Raji (cell line): ENCODE data around the gene CCDC92B.

ENCODE experiments used
- POLR2A ChIP-seq: IDR thresholded peaks from 2 replicates; pipeline ENCODE4 v1.6.1; 2011; ENCODE audit warnings: low read depth, low read length, control low read depth; ENCODE audit not compliant: insufficient read depth

Gene CCDC92B

DNA sequence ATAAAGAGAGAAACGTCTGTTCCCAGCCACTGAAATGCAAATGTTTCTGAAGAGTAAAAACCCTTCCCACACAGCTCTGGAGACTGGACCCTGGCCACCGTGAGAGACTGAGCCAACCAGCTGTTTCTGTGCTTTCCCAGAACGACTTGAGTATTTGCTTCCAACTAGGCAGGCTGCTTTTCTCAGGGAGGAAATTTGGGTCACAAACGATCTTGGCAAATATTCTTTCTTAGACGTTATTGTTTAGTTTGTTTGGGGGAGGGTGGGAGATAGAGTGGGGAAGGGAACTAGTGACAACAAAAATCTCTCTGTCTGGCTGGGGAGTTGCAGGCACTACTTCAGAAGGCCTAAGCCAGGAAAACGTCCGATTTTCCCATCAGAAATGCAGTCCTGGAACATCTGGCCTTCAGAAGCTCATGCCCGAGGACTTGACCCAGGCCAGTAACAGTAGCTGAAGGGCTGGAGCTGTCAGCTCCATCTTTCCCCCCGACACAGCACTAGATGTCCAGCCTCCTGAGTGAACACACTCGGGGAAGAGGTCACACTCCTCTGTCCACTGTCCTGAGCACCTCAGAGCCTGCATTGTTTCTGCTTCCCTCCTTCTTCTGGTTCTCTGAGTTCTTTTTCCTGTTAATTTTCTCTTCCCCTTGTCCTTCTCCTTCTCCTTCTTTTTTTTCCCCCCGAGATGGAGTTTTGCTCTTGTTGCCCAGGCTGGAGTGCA, 4.0 kb downstream of the CCDC92B start:
- TF ChIP-seq POLR2A: no peak

GRCh38 chr17:2737693-2738092, 11.8 kb downstream of the CCDC92B start:
- TF ChIP-seq POLR2A: no peak

- no peak for TF ChIP-seq POLR2A
Observed at GRCh38 chr17:2736956-2737355, 12.5 kb downstream of the CCDC92B start.

- TF ChIP-seq POLR2A: no peak
Observed at GRCh38 chr17:2735896-2736295, 13.6 kb downstream of the CCDC92B start.

GRCh38 chr17:2734939-2735338, 14.5 kb downstream of the CCDC92B start:
- TF ChIP-seq POLR2A: no peak

- no peak for TF ChIP-seq POLR2A
Observed at GRCh38 chr17:2731807-2732206, 17.6 kb downstream of the CCDC92B start.

GRCh38 chr17:2730764-2731353, 18.6 kb downstream of the CCDC92B start:
- no peak for TF ChIP-seq POLR2A

DNA sequence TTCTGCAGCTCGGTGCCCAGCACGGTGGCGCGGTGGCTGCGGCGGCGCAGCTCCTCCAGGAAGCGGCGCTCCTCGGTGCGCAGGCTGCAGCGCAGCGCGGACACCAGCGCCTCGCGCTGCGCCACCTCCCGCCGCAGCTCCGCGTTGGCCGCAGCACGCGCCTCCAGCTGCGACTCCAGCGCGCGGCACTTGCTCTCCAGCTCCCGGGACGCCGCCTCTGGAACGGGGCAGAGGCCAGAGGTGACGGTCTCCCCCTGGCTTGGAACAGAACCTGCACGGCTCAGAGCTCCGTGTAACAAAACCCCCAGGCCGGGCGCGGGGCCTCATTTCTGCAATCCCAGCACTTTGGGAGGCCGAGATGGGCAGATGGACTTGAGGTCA, 24.7 kb downstream of the CCDC92B start:
- TF ChIP-seq POLR2A: no peak

- TF ChIP-seq POLR2A: no peak
Observed at GRCh38 chr17:2723997-2724783, 25.3 kb downstream of the CCDC92B start.

DNA sequence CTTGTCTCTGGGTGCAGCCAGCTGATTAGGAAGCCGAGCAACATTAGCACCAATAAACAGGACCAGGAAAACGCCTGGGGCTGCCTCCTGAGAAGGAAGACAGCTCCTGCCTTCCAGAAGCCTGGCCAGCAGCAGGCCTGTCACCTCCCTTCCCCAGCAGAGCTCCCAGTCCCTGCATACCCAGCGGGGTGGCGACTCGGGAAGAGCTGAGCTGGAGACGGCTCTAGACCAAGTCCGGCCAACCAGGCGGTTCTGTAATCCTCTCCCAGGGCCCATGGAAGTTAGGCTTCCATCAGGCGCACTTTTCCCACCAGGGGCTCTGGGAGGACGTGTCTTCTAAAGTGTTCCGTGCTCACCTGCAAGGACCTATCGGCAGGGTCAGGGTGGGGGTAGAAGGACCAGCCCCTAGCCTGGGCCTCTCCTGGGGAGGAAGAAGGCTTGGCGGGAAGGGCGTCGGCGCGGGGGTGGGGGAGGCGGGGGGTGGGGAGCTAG, 25.9 kb downstream of the CCDC92B start:
- TF ChIP-seq POLR2A: no peak

GRCh38 chr17:2722611-2723010, 26.8 kb downstream of the CCDC92B start:
- TF ChIP-seq POLR2A: no peak

DNA sequence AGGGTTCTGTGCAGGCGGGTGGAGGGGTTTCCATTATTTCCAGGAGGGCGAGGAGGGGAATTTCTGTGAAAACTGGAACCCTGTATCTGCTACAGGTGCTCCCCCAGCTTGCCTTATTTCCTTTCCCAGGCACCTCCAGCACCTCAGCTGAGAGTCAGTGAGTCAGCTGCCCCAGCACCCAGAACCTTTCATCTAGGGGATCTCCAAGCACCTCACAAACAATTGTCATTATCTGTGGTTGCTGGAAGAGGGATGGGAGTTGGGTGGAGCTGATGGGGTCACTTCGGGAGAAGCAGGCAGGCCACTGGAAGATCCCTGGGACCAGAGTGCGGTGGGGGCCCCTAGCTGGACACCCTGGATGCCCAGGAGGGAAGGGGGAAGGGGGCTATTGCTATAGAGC, 27.8 kb downstream of the CCDC92B start:
- no peak for TF ChIP-seq POLR2A

GRCh38 chr17:2719861-2720260, 29.6 kb downstream of the CCDC92B start:
- TF ChIP-seq POLR2A: no peak

DNA sequence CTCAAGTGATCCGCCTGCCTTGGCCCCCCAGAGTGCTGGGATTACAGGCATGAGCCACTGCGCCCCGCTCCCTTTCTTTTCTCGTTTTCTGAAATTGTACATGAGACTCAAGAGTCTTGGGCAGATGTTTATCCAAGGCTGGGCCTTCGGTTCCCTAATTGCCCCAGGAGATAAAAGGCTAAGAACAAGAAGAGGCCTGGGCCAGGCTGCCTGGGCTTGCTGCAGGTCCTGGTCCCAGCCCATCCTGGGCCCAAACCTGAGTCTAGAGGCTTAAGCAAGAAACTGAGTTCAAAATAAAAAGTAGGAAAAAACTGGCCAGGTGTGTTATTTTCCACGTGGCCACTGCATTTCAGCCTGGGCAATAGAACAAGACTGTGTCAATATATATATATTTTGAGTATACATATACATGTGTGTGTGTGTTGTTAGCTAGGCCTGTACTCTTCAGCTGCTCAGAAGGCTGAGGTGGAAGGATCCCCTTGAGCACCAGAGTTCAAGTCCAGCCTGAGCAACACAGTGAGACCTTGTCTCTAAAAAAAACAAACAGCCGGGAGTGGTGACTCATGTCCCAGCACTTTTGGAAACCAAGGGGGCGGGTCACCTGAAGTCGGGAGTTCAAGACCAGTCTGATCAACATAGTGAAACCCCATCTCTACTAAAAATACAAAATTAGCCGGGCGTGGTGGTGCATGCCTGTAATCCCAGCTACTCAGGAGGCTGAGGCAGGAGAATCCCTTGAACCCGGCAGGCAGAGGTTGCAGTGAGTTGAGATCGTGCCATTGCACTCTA, 31.1 kb downstream of the CCDC92B start:
- no peak for TF ChIP-seq POLR2A

DNA sequence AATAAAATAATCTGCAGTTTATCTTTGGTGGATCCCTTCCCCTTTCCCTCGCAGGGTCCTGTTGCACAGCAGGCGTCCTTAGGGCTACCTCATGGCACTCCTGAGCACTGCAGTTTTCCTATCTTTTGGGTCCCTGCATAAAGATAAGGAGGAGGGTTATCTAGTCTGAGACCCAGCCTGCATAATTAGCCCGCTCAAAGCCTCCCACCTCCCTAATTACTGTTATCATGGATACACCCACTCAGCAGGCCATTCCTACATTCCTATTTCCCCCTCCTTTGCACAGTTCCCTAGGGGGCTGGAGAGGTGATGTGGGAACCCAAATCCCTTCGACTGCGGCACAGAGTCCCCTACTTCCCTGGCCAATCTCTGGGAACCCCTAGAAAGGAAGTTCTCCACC, 32.8 kb downstream of the CCDC92B start:
- TF ChIP-seq POLR2A: no peak
